HCT116 (cell line): ENCODE data around the gene FCER2.

Experiments used
- EGR1 ChIP-seq: IDR thresholded peaks from 2 replicates; pipeline ENCODE4 v1.6.1; 2012; ENCODE audit warnings: low read depth
- EZH2 ChIP-seq: fragments of 200-600 bp; sonication (generic); IDR thresholded peaks from 2 replicates; pipeline ENCODE4 v1.6.1; 2017; ENCODE audit warnings: antibody characterized with exemption, mixed run types
- FOSL1 ChIP-seq: IDR thresholded peaks from 2 replicates; pipeline ENCODE4 v1.6.1; 2012; ENCODE audit warnings: low read depth
- POLR2A ChIP-seq: IDR thresholded peaks from 2 replicates; pipeline ENCODE4 v1.7.0; 2011; ENCODE audit warnings: borderline replicate concordance; ENCODE audit not compliant: insufficient read depth, insufficient read length; ENCODE audit errors: extremely low read depth
- POLR2AphosphoS5 ChIP-seq: IDR thresholded peaks from 2 replicates; pipeline ENCODE4 v1.6.1; 2011; ENCODE audit warnings: mild to moderate bottlenecking, low read depth, low read length, moderate library complexity
- SP1 ChIP-seq: IDR thresholded peaks from 2 replicates; pipeline ENCODE4 v1.6.1; 2012; ENCODE audit warnings: low read depth
- TCF7L2 ChIP-seq: IDR thresholded peaks from 2 replicates; pipeline ENCODE4 v1.7.0; 2011; ENCODE audit warnings: borderline replicate concordance, inconsistent platforms; ENCODE audit not compliant: insufficient read depth, insufficient read length; ENCODE audit errors: extremely low read depth
- ZNF274 ChIP-seq: fragments of 200-500 bp; sonication (Bioruptor generic); IDR thresholded peaks from 2 replicates; pipeline ENCODE4 v1.6.1; 2014; ENCODE audit warnings: mild to moderate bottlenecking, low read depth, low read length, inconsistent platforms
- TF ChIP-seq, protein P1 (sequence below), 3 experiments: fragments of 200-600 bp in 1 of 3; sonication (generic) in 1 of 3; IDR thresholded peaks in 2 of 3; conservative IDR thresholded peaks in 1 of 3; 2 replicates each; pipeline ENCODE4 v1.5.1; 2012 to 2017; ENCODE audit warnings: low read depth in 2 of 3, low read length in 2 of 3, antibody characterized with exemption in 1 of 3, borderline replicate concordance in 1 of 3, control low read depth in 1 of 3, mild to moderate bottlenecking in 1 of 3, mixed read lengths in 1 of 3, mixed run types in 1 of 3, moderate library complexity in 1 of 3; ENCODE audit not compliant: insufficient read depth in 1 of 3

- no peak for TF ChIP-seq FOSL1
- no peak for TF ChIP-seq POLR2AphosphoS5
- TF ChIP-seq SP1 = no peak
- no peak for TF ChIP-seq EZH2
- TF ChIP-seq POLR2A = no peak
- TF ChIP-seq, protein P1, sequence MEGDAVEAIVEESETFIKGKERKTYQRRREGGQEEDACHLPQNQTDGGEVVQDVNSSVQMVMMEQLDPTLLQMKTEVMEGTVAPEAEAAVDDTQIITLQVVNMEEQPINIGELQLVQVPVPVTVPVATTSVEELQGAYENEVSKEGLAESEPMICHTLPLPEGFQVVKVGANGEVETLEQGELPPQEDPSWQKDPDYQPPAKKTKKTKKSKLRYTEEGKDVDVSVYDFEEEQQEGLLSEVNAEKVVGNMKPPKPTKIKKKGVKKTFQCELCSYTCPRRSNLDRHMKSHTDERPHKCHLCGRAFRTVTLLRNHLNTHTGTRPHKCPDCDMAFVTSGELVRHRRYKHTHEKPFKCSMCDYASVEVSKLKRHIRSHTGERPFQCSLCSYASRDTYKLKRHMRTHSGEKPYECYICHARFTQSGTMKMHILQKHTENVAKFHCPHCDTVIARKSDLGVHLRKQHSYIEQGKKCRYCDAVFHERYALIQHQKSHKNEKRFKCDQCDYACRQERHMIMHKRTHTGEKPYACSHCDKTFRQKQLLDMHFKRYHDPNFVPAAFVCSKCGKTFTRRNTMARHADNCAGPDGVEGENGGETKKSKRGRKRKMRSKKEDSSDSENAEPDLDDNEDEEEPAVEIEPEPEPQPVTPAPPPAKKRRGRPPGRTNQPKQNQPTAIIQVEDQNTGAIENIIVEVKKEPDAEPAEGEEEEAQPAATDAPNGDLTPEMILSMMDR (IDR thresholded peaks at IDR 0.05 in 2 of 3, conservative IDR thresholded peaks at IDR 0.05 in 1 of 3; ENCODE audit: borderline replicate concordance in 1 of 3, insufficient read depth in 1 of 3, low read depth in 2 of 3, low read length in 2 of 3) = no peak
- TF ChIP-seq ZNF274 = no peak
- TF ChIP-seq TCF7L2 = no peak
- TF ChIP-seq EGR1 = no peak
These were observed 7.4 kb downstream of the FCER2 start for GRCh38 chr19:7694499-7694898.
